ENCODE data around the gene PLCB1. TPM values are rescaled to one million over a fixed set of nuclear protein-coding genes. Genes with fewer than 3 reads are reported as not detected.

PLCB1 gene
- total and polyA plus RNA-seq, 2 of the 4 experiments (the other 2 are of a cell fraction) = 5.6 to 16.1 TPM

GRCh38 chr20:8602389-8603116 lies 470.5 kb downstream of the PLCB1 start:
- in situ Hi-C loops (cut with MboI; ENCODE audit: low sequenced_read_pairs) = no loop called here
- WGBS, 2 experiments (ENCODE audit: extremely low coverage in 2 of 2, insufficient read length in 1 of 2) = no CpG with 5 or more reads among the region's 3 CpGs
- H3K56ac ChIP-seq (ENCODE audit: extremely low read depth, insufficient read depth, low read length) = no peak overlapping the region
- ChIA-PET CTCF (no interaction called here), POLR2A (ENCODE audit: unreplicated experiment) (no interaction called here)
- H4K20me1 ChIP-seq (ENCODE audit: insufficient read depth, low read length) = no peaks in the 10 kb centered on the region
- H3K79me1 ChIP-seq (ENCODE audit: low read depth in 1 of 2, low read length in 2 of 2) = 0 out of 4 replicates have a peak, but pooled peaks cover 0 to 3% of the 10 kb centered on the region in 2 experiments
- no peak overlapping the region for H2BK15ac ChIP-seq (ENCODE audit: low read depth, low read length)
- H3K4me1 ChIP-seq (ENCODE audit: control insufficient read depth, insufficient read depth, low read length) = no peaks in the 10 kb centered on the region
- no peak overlapping the region for H3K9ac ChIP-seq (ENCODE audit: low read depth, low read length)
- no peak overlapping the region for H2AK5ac ChIP-seq (ENCODE audit: low read depth, low read length)
- H3K23ac ChIP-seq (ENCODE audit: low read depth, low read length) = no peak overlapping the region
- no peak overlapping the region for H3K4ac ChIP-seq (ENCODE audit: low read depth, low read length)
- H4K8ac ChIP-seq (ENCODE audit: low read depth in 2 of 2, low read length in 2 of 2) = peak overlapping the region in 1 of 2 experiments; percentile 63; a peak in 1 of 4 replicates
- no peak overlapping the region for H3K27ac ChIP-seq (ENCODE audit: insufficient read depth, low read length)
- no peak overlapping the region for H4K91ac ChIP-seq (ENCODE audit: insufficient read depth, low read depth, low read length)
- dilution Hi-C loops (cut with HindIII; ENCODE audit: low sequenced_read_pairs, unreplicated experiment) = no loop called here
- peak overlapping the region; percentile 8; the same call in 1 of the 2 replicates for H4K5ac ChIP-seq (ENCODE audit: low read depth, low read length)
- ATAC-seq (ENCODE audit: low read depth) (peak; percentile 59), DNase-seq (peak; percentile 16)
- H3K4me3 ChIP-seq (ENCODE audit: insufficient read depth, low read depth, low read length) = peak overlapping the region; percentile 9; the same call in 1 of the 2 replicates
- H3K9me1 ChIP-seq (ENCODE audit: insufficient read depth, low read length) = no peaks in the 10 kb centered on the region
- H3K9me3 ChIP-seq (ENCODE audit: control insufficient read depth, insufficient read depth, low read length) = no peaks in the 10 kb centered on the region
- no peak for TF ChIP-seq CHD1 (IDR thresholded peaks at IDR 0.05; ENCODE audit: low read depth, low read length)
- no peak for TF ChIP-seq BHLHE40 (IDR thresholded peaks at IDR 0.05; ENCODE audit: low read depth, low read length)
- TF ChIP-seq USF2 (IDR thresholded peaks at IDR 0.05; ENCODE audit: low read depth, low read length) = no peak
- H2BK120ac ChIP-seq (ENCODE audit: low read depth, low read length) = no peak overlapping the region
- intact Hi-C loops (cut with micrococcal nuclease) = no loop called here
- peak overlapping the region; percentile 70; the same call in 1 of the 2 replicates for H3K18ac ChIP-seq (ENCODE audit: low read depth, low read length)
- peak overlapping the region; percentile 83 for H3K4me2 ChIP-seq (ENCODE audit: low read depth, low read length)
- H2BK20ac ChIP-seq (ENCODE audit: low read depth, low read length) = no peak overlapping the region
- no peaks in the 10 kb centered on the region for H3K27me3 ChIP-seq (ENCODE audit: control insufficient read depth, insufficient read depth, low read length)
- no TSS peak for BruUV-seq (replicated peaks)
- H3K36me3 ChIP-seq (ENCODE audit: control insufficient read depth, insufficient read depth, low read length) = no peaks in the 10 kb centered on the region
- H3K14ac ChIP-seq (replicated peaks; ENCODE audit: low read depth, low read length) = no peak overlapping the region
- H2AFZ ChIP-seq (replicated peaks; ENCODE audit: low read length, poor library complexity) = no peak overlapping the region
- H2BK5ac ChIP-seq (ENCODE audit: low read depth, low read length, poor library complexity, severe bottlenecking) = no peak overlapping the region
- no peak overlapping the region for H2AK9ac ChIP-seq (replicated peaks; ENCODE audit: low read depth, low read length, poor library complexity)
